ENCODE measurements around the gene ATXN3L. TPM values are rescaled to one million over a fixed set of nuclear protein-coding genes. Genes with fewer than 3 reads are reported as not detected.
"Not testable (repeated sequence)": the region's sequence is repeated elsewhere in the genome, so short reads cannot be mapped to it uniquely, and the experiment has no call there.

ATXN3L gene
- polyA plus RNA-seq, 3 donors = not detected

DNA sequence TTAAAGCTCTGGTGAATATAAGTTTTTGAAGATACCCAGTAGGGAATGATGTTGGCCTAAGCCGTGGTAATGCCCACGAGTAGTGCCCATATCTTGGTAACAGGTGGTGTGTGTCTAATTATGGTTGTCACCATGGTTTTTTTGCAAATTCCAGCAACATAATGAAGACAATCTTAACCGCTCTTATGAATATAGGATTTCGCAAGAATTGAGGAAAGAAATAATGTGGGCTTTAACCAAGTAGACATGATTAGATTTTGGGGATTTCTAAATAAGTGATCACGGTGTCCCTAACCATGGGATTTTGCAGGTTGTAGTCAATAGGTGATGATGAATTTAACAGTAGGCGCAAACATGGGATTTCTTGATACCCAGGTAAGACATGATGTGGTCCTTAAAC lies 2.5 kb downstream of the ATXN3L start:
- DNase-seq (ENCODE audit: extremely low read depth in 1 of 11, low read depth in 9 of 11, low spot score in 4 of 11) = no peak

DNA sequence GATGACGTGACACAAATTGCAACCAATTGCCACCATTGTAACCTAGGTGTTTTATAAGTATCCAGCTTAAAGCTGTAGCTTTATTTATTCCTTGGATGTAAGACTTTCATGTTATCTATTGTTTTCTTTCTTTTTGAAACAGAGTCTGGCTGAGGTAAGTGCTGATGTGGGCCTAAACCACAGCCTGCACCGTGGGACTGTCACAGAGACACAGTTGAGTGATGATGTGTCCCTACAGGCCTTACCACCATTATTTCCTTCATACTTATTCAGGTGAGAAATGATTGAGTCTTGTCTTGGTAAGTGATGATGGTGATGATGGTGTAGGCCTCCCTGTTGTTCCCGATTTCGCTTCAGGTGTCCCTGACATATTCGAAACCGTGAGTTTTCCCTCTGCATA lies 8.3 kb downstream of the ATXN3L start:
- no peak for DNase-seq (ENCODE audit: extremely low read depth in 1 of 11, low read depth in 9 of 11, low spot score in 4 of 11)

DNA sequence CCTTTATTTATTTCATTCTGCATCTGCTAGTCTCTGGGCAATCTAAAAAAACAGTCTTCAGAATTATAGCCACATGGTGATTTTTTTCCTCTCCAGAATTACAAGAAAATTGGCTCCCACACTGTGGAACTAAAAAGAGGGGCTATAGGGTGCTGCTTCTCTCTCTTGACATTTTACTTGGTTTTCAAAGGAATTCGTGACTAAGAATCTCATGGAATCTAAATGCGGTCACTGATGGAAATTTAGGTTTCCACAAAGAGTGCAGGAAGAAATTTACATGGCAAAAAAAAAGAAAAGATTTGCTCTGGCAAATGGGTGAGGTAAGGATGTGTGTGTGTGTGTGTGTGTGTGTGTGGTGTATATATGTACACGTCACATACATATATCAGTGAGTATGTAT lies 10.2 kb downstream of the ATXN3L start:
- DNase-seq (ENCODE audit: extremely low read depth in 1 of 11, low read depth in 9 of 11, low spot score in 4 of 11) = no peak

DNA sequence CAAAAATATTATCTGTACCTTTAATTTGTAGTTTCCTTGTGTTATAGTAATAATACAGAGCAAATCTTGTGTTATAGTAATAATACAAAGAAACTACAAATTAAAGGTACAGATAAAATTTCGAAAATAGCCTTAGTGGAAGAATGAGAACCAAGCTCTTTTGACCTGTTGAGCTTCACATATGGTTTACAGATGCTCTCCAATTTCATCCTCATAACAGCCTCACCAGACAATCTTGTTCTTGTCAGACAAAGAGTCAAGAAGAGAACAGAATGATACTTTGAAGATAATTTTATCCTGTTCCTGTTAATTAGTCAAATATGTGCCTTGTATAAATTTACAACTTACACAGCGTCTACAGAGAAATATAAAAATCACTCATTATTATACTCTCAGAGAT lies 12.8 kb downstream of the ATXN3L start:
- no peak for DNase-seq (ENCODE audit: extremely low read depth in 1 of 11, low read depth in 9 of 11, low spot score in 4 of 11)

DNA sequence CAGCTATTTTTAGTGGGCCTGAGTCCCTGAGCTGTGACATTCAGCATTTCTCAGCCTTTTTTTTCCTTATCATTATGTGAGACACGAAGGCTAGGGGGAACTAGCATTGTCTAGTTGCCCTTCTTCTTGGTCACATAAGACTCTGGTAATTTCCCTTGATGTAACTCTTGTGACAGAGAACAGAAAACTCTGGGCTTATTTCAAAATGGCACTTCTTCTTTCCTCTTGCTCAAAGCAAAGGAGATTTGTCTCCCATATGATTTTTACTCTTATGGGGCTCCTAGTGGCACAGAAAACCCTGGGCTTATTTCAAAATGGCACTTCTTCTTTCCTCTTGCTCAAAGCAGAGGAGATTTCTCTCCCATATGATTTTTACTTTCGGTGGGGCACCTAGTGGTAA lies 14.7 kb downstream of the ATXN3L start:
- no peak for DNase-seq (ENCODE audit: extremely low read depth in 1 of 11, low read depth in 9 of 11, low spot score in 4 of 11)

DNA sequence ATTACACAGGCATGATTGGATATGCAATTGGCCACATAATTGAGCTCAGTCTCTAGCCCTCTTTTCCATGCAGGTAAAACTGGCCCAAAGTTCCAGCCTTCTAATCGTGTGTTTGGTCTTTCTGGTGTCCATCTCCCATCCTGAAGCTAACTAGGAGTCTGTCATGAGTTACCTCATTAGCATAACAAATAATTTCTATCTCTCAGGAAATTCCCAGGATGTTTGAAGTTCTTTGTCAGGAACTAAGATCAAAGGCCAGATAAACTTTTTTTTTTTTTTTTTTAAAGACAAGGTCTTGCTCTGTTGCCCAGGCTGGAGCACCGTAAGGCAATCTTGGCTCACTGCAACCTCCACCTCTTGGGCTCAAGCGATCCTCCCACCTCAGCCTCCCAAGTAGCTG lies 15.8 kb downstream of the ATXN3L start:
- DNase-seq (ENCODE audit: extremely low read depth in 1 of 11, low read depth in 9 of 11, low spot score in 4 of 11) = no peak

DNA sequence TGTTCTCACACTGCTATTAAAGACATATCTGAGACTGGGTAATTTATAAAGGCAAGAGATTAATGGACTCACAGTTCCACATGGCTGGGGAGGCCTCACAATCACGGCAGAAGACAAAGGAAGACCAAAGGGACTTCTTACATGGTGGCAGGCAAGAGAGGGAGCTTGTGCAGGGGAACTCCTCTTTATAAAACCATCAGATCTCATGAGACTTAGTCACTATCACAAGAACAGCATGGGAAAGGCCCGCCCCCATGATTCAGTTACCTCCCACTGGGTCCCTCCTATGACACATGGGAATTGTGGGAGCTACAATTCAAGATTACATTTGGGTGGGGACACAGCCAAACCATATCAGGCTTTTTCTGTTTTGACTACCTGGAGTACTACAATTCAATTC lies 16.6 kb downstream of the ATXN3L start:
- DNase-seq (ENCODE audit: extremely low read depth in 1 of 11, low read depth in 9 of 11, low spot score in 4 of 11) = not testable (repeated sequence)

DNA sequence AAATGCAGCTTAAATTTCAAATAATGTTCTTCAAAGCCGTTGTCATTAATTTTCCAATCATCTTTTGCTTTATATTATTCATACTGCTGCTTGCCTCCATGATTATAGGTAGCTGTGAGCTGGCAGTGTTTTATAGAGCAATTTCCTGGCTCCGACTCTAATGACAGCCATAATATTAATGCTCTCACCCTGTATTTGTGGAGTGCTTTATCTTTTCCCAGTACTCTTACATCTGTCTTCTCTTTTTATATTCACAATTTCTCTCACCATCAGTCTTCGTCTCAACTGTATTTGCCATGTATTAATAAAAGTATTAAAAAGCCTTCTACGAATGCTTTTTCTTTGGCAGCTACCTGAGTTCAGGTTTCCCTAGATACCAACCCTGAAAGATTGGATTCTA lies 21.0 kb downstream of the ATXN3L start:
- DNase-seq (ENCODE audit: extremely low read depth in 1 of 11, low read depth in 9 of 11, low spot score in 4 of 11) = no peak

DNA sequence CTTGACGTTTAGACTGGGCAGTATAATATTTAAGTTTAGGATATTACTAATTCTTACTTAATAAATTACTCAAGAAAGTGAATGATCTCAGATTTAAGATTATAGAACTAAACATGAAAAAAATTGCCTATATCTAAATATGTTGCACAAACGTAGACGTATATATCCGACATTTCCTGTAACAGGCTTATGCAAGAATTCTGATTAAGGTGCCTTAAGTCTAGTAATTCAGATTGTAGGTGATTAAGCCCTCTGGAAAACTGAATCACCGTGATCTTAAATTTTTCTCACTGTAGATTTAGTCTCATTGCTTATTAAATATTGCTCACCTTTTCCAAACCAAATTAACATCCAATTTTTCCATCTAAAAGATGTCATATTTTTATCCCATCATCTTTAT lies 24.0 kb downstream of the ATXN3L start:
- DNase-seq (ENCODE audit: extremely low read depth in 1 of 11, low read depth in 9 of 11, low spot score in 4 of 11) = no peak

DNA sequence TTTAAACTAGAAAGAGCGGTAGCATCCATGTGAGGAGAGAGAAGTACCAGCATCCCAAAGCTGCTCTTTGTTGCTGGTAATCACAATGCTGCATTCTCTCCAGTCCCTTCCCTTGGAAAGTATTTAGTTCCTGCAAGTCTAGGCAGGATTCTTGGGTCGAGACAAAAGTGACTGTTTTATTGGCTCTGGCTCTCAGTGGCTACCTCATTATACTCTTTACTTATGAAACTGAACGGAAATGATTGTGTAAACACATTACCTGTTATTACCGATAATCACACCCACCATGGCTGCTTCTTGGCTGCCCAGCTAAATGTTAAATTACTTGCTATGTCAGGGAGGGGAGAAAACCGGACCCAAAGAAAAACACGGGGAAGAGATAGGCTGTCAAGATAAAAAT lies 26.2 kb downstream of the ATXN3L start:
- DNase-seq (ENCODE audit: extremely low read depth in 1 of 11, low read depth in 9 of 11, low spot score in 4 of 11) = no peak

DNA sequence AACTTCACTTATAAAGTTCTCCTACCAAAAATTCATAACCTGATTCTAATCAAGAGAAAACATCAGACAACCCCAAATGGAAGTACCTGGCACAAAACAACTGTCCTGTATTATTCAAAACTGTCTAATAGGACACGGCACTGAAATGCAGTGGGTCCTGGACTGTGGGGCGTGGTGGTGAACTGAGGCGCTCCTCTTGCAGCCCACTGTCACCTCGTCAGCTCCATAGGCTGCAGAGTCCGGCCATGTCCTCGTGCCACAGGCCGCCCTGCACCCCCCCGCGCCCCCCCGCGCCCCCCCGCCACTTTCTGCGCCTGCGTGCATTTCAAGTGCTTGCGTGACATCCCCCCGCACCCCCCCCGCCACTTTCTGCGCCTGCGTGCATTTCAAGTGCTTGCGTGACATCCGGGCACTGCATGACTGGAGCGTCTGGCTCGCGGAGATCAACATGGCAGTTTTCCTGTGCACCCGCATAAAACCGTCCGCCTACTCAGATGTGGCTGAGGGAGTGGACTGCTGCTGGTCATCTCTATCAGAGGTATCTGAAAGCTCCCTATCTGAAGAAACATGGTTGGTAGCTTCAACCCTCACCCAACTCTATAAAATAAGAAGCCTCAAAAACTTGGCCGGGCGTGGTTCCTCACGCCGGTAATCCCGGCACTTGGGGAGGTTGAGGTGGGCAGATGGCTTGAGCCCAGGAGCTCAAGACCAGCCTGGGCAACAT lies 28.8 kb downstream of the ATXN3L start:
- no peak for DNase-seq (ENCODE audit: extremely low read depth in 1 of 11, low read depth in 9 of 11, low spot score in 4 of 11)

DNA sequence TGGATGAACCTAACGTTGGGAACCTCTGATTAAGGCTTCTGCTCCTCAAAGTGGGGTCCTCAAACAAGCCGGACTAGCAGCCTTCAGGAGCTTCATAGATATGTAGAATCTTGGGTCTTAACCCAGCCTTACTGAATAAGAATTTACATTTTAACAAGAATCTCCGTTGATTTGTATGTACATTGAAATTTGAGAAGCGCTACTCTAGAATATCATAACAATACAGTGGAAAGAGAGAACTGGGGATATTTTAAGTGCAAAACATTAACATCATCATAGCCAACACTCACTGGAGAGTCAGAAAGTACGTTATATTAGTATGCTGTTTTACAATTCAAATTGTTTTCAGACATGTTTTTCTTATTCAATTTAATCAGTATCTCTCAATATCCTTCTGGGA lies 31.2 kb downstream of the ATXN3L start:
- no peak for DNase-seq (ENCODE audit: extremely low read depth in 1 of 11, low read depth in 9 of 11, low spot score in 4 of 11)

DNA sequence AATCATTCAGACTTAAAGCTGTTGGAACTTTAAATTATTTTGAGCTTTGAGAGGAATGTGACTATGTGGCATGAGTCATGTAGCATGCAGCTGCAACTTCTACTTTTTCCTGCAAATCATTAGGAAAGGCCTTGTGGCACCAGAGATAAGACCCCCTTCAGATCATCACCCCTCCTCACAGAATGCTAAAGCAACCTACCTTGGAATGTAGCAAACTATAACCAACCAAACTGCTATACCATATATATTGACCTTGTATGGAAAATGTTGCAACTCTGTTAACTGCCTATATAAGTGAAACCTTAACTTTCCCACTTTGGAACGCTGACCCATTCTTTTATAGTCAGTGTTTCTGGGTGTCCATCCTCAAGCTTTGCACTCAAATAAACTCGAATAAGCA lies 32.0 kb downstream of the ATXN3L start:
- no peak for DNase-seq (ENCODE audit: extremely low read depth in 1 of 11, low read depth in 9 of 11, low spot score in 4 of 11)

DNA sequence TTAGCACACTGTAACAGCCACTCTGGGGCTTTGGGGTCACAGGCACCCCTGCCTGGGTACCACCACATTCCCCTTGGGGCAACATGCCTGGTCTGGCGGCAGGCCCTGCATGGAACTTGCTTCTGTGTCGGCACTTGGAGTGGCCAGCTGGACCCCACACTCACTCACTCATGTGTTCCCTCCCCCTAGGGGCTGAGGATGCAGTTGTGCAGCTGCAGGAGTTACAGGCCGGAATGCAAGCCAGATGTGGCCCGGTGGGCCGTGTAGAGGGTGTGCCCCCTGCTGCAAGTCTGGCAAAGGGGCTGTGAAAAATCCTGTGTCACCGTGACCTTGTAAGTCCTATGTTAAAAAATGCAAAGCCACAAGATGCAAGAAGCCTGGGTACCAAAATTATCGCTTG lies 34.2 kb downstream of the ATXN3L start:
- no peak for DNase-seq (ENCODE audit: extremely low read depth in 1 of 11, low read depth in 9 of 11, low spot score in 4 of 11)

DNA sequence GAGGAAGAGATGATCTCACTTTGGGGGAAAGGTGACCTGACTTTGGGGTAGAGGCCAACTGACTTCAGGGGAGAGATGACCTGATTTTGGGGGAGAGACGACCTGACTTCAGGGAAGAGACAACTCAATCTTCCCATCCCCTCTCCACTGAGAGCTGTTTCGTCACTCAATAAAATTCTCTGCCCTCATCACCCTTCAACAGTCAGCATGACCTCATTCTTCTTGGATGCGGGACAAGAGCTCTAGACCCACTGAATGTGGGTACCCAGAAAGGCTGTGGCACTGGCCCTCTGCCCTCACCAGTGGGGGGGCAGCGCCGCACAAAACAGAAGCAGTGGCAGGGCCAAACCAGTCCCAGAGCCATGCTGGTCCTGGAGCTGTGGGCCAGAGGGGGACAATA lies 34.6 kb downstream of the ATXN3L start:
- no peak for DNase-seq (ENCODE audit: extremely low read depth in 1 of 11, low read depth in 9 of 11, low spot score in 4 of 11)

DNA sequence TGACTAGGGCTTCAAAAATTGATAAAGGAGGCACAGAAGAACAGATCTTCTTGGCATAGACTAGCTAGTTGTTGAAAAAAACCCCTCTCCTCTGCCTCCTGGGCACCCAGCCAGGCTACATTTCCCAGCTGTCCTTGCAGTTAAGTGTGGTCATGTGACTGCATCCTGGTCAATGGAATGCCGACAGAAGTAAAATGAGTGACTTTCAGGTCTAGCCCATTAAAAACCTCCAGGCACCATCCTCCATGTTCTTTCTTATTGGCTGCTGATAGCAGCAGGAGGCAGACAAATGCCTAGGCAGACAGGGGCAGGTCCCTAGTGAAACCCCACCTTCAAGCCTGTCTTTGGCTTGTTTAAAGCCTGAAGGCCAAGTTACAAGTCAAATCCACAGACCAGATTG lies 35.3 kb downstream of the ATXN3L start:
- DNase-seq (ENCODE audit: extremely low read depth in 1 of 11, low read depth in 9 of 11, low spot score in 4 of 11) = no peak

DNA sequence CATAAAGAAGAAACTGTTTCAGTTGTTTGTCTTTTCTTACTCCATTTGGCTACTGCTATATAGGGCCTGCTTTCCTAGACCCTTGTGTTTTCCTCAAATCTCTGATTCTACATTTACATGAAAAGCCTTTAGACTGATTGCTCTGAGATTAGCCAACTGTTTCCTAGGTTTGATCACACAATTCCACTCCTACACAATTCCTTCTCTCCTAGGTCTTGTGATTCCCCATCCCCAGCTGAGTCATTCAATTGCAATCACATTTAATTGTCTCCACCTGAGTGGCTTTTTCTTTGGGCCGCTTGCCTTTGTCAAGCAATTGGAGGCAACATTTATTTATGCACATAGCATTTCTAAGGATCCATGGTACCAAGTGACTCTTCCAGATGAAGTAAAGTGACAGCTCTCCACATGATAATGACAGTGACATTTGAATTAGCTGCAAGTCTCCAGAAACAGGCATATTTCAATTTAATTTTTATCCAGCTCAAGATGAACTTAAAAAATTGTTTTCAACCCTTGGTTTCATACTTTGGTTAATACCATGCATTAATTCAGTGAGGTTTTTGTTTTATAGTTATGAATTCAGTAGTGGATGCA lies 35.8 kb downstream of the ATXN3L start:
- no peak for DNase-seq (ENCODE audit: extremely low read depth in 1 of 11, low read depth in 9 of 11, low spot score in 4 of 11)

DNA sequence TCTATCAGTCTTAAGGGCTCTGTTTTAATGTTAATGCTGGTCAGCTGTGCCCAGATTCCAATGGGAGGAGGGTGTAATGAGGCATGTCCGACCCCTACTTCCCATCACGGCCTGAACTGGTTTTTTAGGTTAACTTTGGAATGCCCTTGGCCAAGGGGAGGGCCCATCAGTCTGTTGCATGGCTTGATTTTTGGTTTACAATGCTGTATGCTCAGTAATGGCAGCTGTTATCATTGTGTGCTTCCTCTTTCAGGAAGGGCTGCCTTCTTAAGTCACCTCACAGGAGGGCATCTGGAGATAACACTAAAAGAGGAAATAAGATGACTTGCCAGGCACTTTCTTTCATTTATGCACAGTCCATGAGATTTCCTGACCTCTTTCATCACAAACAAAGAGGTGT lies 36.3 kb downstream of the ATXN3L start:
- no peak for DNase-seq (ENCODE audit: extremely low read depth in 1 of 11, low read depth in 9 of 11, low spot score in 4 of 11)

DNA sequence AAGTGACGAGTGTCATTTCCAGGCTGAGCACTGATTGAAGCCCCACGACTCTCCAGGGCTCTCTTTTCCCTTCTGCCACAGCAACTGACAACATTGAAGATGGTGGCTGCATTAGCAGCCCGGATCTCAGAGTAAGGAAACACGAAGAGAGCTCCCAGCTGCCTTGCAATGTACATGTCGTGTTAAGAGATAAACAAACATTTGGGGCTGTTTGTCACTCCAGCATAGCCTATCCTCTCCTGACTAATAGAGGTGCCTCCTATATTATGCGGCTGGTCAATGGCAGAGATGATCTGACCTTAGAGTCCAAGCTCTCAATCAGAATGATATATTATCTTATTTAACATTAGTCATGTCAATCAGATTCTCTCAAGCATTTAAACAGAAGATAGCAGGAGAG lies 38.6 kb downstream of the ATXN3L start:
- DNase-seq (ENCODE audit: extremely low read depth in 1 of 11, low read depth in 9 of 11, low spot score in 4 of 11) = no peak

DNA sequence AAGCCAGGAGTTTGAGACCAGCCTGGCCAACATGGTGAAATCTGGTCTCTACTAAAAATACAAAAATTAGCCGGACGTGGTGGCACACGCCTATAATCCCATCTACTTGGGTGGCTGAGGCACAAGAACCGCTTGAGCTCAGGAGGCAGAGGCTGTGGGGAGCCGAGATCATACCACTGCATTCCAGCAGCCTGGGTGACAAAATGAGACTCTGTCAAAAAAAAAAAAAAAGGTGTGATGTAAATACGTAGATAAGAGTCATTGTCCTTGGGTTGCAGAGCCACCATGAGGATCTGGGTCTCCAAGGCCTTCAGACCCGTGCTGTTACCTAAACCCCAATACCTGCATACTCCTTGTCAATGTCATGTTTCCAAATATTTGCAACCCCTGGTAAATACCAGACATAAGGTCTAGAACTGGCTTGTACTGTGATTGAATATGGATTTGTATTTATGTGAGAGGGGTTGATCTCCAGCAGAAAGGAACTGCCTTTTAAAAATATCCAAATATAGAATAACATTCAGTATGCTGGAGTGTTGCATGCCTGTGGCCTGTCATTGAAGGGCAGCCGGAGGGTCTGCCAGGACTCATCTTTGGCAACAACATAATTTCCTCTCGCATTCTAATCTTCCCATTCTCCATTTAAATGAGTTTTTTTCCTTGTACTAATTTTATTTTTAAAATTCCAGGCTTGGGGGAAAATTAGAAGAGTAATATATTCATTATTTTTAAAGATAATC lies 40.4 kb downstream of the ATXN3L start:
- no peak for DNase-seq (ENCODE audit: extremely low read depth in 1 of 11, low read depth in 9 of 11, low spot score in 4 of 11)

DNA sequence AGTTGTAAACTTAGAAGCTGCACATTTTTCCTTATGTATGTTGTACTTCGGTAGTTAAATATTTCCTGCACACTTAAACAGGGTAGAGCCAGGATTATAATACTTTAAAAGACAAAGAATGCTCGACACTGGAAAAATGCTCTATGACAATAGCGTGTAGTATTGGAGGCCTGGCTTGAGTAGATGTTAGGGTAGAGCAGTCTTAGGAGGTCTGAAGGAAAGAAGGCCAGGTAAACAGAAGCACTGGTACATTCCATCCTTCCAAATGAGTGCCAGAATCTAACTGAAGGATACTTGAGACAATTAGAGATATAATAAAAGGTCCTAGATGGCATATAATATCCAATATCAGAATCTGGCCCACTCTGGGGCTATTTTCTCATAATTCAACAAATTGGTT lies 42.3 kb downstream of the ATXN3L start:
- no peak for DNase-seq (ENCODE audit: extremely low read depth in 1 of 11, low read depth in 9 of 11, low spot score in 4 of 11)

Measured in renal cortex interstitium (tissue), 11 donors.